ENCODE measurements around the gene MBP. TPM values are rescaled to one million over a fixed set of nuclear protein-coding genes. Genes with fewer than 3 reads are reported as not detected.

MBP gene
- total RNA-seq, 2 experiments from 2014 or later, result 13.5 to 28.9 TPM

DNA sequence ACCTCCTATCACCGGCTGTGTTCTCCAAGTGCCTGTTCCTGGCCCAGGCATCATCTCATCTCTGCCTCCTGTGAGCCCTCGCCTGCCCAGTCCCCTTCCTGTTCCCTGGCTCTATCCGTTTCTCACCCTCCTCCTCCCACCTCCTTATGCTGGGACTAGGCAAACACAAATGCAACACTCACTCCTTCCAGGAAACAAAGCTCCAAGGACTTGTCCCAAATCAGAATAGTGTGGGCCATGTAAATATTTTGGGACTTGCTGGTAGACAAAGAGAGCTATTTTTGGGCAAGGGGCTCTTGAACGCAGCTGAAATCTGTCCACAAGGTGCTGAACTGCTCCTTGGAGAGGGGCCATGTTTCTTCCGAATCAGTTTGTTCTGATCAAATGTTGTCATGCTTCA is 25.3 kb downstream of the MBP start:
- Histone ChIP-seq H3K79me2 (ENCODE audit: insufficient read depth, low read depth, low read length) (no peaks in the 10 kb centered on the region), H3K9me3 (ENCODE audit: low read length) (no peaks in the 10 kb centered on the region), H2AFZ (ENCODE audit: low read length) (no peak overlapping the region), H4K20me1 (ENCODE audit: insufficient read depth, low read length) (no peaks in the 10 kb centered on the region), H3K36me3 (ENCODE audit: insufficient read depth, low read length) (peaks cover 12% of the 10 kb centered on the region; the same call in 1 of the 2 replicates), H3K27ac (ENCODE audit: low read depth, low read length, poor library complexity, severe bottlenecking) (no peak overlapping the region), H3K4me2 (ENCODE audit: low read length) (no peak overlapping the region), H3K9me2 (ENCODE audit: insufficient read depth, low read length) (no peaks in the 10 kb centered on the region), H3K4me1 (ENCODE audit: insufficient read depth, low read length, poor library complexity, severe bottlenecking) (peaks cover 55% of the 10 kb centered on the region), H3K4me3 (ENCODE audit: low read depth, low read length, poor library complexity, severe bottlenecking) (no peak overlapping the region)
- no peak for DNase-seq (ENCODE audit: low spot score)
- ChIA-PET POLR2A (interaction anchor here (0.6 to 1.5 kb wide), 4 partner anchors 10 to 1938 kb away, joined by 3 to 12 read pairs (median 6); no protein-coding TSS in a partner anchor), CTCF (ENCODE audit: unreplicated experiment) (no interaction called here)
- TF ChIP-seq, protein P1, sequence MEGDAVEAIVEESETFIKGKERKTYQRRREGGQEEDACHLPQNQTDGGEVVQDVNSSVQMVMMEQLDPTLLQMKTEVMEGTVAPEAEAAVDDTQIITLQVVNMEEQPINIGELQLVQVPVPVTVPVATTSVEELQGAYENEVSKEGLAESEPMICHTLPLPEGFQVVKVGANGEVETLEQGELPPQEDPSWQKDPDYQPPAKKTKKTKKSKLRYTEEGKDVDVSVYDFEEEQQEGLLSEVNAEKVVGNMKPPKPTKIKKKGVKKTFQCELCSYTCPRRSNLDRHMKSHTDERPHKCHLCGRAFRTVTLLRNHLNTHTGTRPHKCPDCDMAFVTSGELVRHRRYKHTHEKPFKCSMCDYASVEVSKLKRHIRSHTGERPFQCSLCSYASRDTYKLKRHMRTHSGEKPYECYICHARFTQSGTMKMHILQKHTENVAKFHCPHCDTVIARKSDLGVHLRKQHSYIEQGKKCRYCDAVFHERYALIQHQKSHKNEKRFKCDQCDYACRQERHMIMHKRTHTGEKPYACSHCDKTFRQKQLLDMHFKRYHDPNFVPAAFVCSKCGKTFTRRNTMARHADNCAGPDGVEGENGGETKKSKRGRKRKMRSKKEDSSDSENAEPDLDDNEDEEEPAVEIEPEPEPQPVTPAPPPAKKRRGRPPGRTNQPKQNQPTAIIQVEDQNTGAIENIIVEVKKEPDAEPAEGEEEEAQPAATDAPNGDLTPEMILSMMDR (conservative IDR thresholded peaks at IDR 0.05; ENCODE audit: low read length), result no peak
- no peak for TF ChIP-seq EZH2phosphoT487 (IDR thresholded peaks at IDR 0.05; ENCODE audit: borderline replicate concordance, low read depth, low read length)
- intact Hi-C loops (cut with micrococcal nuclease; ENCODE audit: unreplicated experiment), result no loop called here
- BruUV-seq (replicated peaks), result no TSS peak

DNA sequence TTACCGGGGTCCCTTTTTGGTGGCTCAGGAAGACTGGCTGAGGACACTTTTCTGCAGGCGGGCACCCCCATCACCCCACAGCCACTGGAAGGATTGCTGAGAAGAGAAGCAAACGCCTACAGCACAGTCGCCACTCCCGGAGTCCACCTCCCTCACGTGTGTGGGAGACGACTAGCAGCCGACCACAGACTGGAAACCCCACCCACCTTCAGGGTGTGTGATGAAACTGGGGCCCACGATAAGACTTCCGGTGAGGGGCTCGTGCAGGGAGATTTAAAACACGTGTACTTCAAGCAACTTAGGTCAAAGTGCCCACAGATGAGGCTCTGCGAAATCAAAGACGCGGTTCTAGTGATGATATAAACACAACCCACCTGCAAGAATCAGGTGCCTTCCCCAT is 26.3 kb downstream of the MBP start:
- no peaks in the 10 kb centered on the region for H3K79me2 ChIP-seq (ENCODE audit: insufficient read depth, low read depth, low read length)
- no peaks in the 10 kb centered on the region for H3K9me3 ChIP-seq (ENCODE audit: low read length)
- H3K36me3 ChIP-seq (ENCODE audit: insufficient read depth, low read length), result peaks cover 12% of the 10 kb centered on the region; the same call in 1 of the 2 replicates
- no peaks in the 10 kb centered on the region for H3K9me2 ChIP-seq (ENCODE audit: insufficient read depth, low read length)
- ChIA-PET CTCF (ENCODE audit: unreplicated experiment) (no interaction called here), POLR2A (no interaction called here)
- H2AFZ ChIP-seq (ENCODE audit: low read length), result no peak overlapping the region
- intact Hi-C loops (cut with micrococcal nuclease; ENCODE audit: unreplicated experiment), result no loop called here
- DNase-seq (ENCODE audit: low spot score), result no peak
- H4K20me1 ChIP-seq (ENCODE audit: insufficient read depth, low read length), result no peaks in the 10 kb centered on the region
- no peak overlapping the region for H3K4me2 ChIP-seq (ENCODE audit: low read length)
- H3K4me3 ChIP-seq (ENCODE audit: low read depth, low read length, poor library complexity, severe bottlenecking), result no peak overlapping the region
- no peak overlapping the region for H3K27ac ChIP-seq (ENCODE audit: low read depth, low read length, poor library complexity, severe bottlenecking)
- no TSS peak for BruUV-seq (replicated peaks)
- TF ChIP-seq, protein P1 (conservative IDR thresholded peaks at IDR 0.05; ENCODE audit: low read length), result no peak
- no peak for TF ChIP-seq EZH2phosphoT487 (IDR thresholded peaks at IDR 0.05; ENCODE audit: borderline replicate concordance, low read depth, low read length)
- H3K4me1 ChIP-seq (ENCODE audit: insufficient read depth, low read length, poor library complexity, severe bottlenecking), result peaks cover 64% of the 10 kb centered on the region

DNA sequence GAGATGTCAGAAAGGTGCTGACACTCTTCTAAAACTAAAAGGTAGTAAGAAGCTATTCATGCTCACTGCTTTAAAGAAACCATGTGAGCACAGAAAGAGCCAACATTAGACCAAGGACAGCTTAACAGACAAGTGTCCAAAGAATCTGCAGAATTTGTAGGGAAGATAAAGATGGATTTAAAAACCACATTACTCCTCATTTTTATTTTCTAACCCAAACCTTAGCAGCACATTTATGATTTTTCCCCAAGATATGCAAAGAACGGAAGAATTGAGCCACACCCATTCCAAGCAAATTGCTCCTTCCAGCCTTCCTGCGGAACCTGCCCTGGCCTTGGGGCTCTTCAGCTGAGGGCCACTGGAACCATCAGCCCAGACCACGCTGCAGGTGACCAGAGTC is 26.9 kb downstream of the MBP start:
- CTCF ChIA-PET (ENCODE audit: unreplicated experiment), result no interaction called here
- H3K4me3 ChIP-seq (ENCODE audit: low read depth, low read length, poor library complexity, severe bottlenecking), result no peak overlapping the region
- H3K36me3 ChIP-seq (ENCODE audit: insufficient read depth, low read length), result peaks cover 12% of the 10 kb centered on the region; the same call in 1 of the 2 replicates
- peaks cover 71% of the 10 kb centered on the region for H3K4me1 ChIP-seq (ENCODE audit: insufficient read depth, low read length, poor library complexity, severe bottlenecking)
- POLR2A ChIA-PET, result no interaction called here
- H2AFZ ChIP-seq (ENCODE audit: low read length), result no peak overlapping the region
- no peak for DNase-seq (ENCODE audit: low spot score)
- no TSS peak for BruUV-seq (replicated peaks)
- no peaks in the 10 kb centered on the region for H3K9me3 ChIP-seq (ENCODE audit: low read length)
- no peak for TF ChIP-seq EZH2phosphoT487 (IDR thresholded peaks at IDR 0.05; ENCODE audit: borderline replicate concordance, low read depth, low read length)
- TF ChIP-seq, protein P1 (conservative IDR thresholded peaks at IDR 0.05; ENCODE audit: low read length), result no peak
- H4K20me1 ChIP-seq (ENCODE audit: insufficient read depth, low read length), result no peaks in the 10 kb centered on the region
- intact Hi-C loops (cut with micrococcal nuclease; ENCODE audit: unreplicated experiment), result no loop called here
- no peaks in the 10 kb centered on the region for H3K9me2 ChIP-seq (ENCODE audit: insufficient read depth, low read length)
- H3K79me2 ChIP-seq (ENCODE audit: insufficient read depth, low read depth, low read length), result 0 out of 2 replicates have a peak, but pooled peaks cover 4% of the 10 kb centered on the region
- no peak overlapping the region for H3K4me2 ChIP-seq (ENCODE audit: low read length)
- no peak overlapping the region for H3K27ac ChIP-seq (ENCODE audit: low read depth, low read length, poor library complexity, severe bottlenecking)

All from OCI-LY7 (cell line).